PC-3 (cell line): ENCODE results near the gene ABCC9. TPM values are rescaled to one million over a fixed set of nuclear protein-coding genes. Genes with fewer than 3 reads are reported as not detected.

Source experiments
- ATAC-seq: fragments of 200-7000 bp; cut with Tn5 transposase; 2 replicates; pipeline ENCODE4 v1.9.1; 2020; ENCODE audit warnings: mild to moderate bottlenecking, moderate library complexity
- BruUV-seq: library from RNA; stranded (reverse); fragments of 400-500 nt; replicated peaks from 2 replicates; lab custom pipeline; 2021; lab: Mats Ljungman, UMichigan
- CTCF ChIA-PET: fragments of 300-600 bp; sonication (Branson Sonifier 250); formaldehyde crosslinking; loops from one replicate; lab custom pipeline; 2022; ENCODE audit warnings: antibody characterized with exemption; lab: Charles Lee
- POLR2A ChIA-PET: fragments of 300-600 bp; sonication (Branson Sonifier 250); formaldehyde crosslinking; loops from one replicate; lab custom pipeline; 2022; ENCODE audit warnings: antibody characterized with exemption; ENCODE audit not compliant: unreplicated experiment; lab: Charles Lee
- DNase-seq: peaks from one replicate; pipeline ENCODE4 v3.0.0-alpha.2; 2015
- H2AFZ ChIP-seq: fragments of 300-600 bp; sonication (generic); 2 replicates; pipeline ENCODE4 v1.6.0; 2016; ENCODE audit warnings: antibody characterized with exemption, low read length
- H3F3A ChIP-seq: fragments of 300-600 bp; sonication (generic); one replicate; pipeline ENCODE4 v1.6.0; 2017; ENCODE audit warnings: antibody characterized with exemption, low read length, control low read depth, mild to moderate bottlenecking; ENCODE audit not compliant: unreplicated experiment
- H3K27ac ChIP-seq: fragments of 300-600 bp; sonication (generic); 2 replicates; pipeline ENCODE4 v1.5.1; 2016; ENCODE audit warnings: mild to moderate bottlenecking, low read length
- H3K27me3 ChIP-seq: fragments of 300-600 bp; sonication (generic); 2 replicates; pipeline ENCODE4 v1.6.1; 2016; ENCODE audit warnings: low read length, mixed read lengths
- H3K36me3 ChIP-seq: fragments of 300-600 bp; sonication (generic); 2 replicates; pipeline ENCODE4 v1.6.1; 2016; ENCODE audit warnings: low read depth, mixed run types, low read length, mixed read lengths
- H3K4me1 ChIP-seq: fragments of 300-600 bp; sonication (generic); 2 replicates; pipeline ENCODE4 v1.5.1; 2016; ENCODE audit warnings: low read length; ENCODE audit not compliant: insufficient read depth
- H3K4me2 ChIP-seq: fragments of 300-600 bp; sonication (generic); 2 replicates; pipeline ENCODE4 v1.6.0; 2016; ENCODE audit warnings: low read length
- H3K4me3 ChIP-seq: fragments of 300-600 bp; sonication (generic); 2 replicates; pipeline ENCODE4 v1.5.1; 2016; ENCODE audit warnings: mild to moderate bottlenecking, low read length, mixed read lengths
- H3K79me2 ChIP-seq: fragments of 300-600 bp; sonication (generic); 2 replicates; pipeline ENCODE4 v1.6.1; 2017; ENCODE audit warnings: low read length, mixed read lengths
- H3K9ac ChIP-seq: fragments of 300-600 bp; sonication (generic); 2 replicates; pipeline ENCODE4 v1.6.0; 2016; ENCODE audit warnings: mild to moderate bottlenecking, low read length
- H3K9me2 ChIP-seq: fragments of 300-600 bp; sonication (generic); replicated peaks from 2 replicates; pipeline ENCODE4 v1.6.1; 2016; ENCODE audit warnings: mixed run types, low read length, mixed read lengths
- H3K9me3 ChIP-seq: fragments of 300-600 bp; sonication (generic); 2 replicates; pipeline ENCODE4 v1.6.1; 2016; ENCODE audit warnings: low read length, mixed read lengths
- H4K20me1 ChIP-seq: fragments of 300-600 bp; sonication (generic); 2 replicates; pipeline ENCODE4 v1.6.1; 2016; ENCODE audit warnings: low read length, mixed read lengths
- CTCF ChIP-seq: fragments of 300-600 bp; sonication (generic); conservative IDR thresholded peaks from 2 replicates; pipeline ENCODE4 v1.5.1; 2017; ENCODE audit warnings: antibody characterized with exemption, low read depth, mild to moderate bottlenecking, low read length
- EZH2 ChIP-seq: fragments of 300-600 bp; sonication (generic); IDR thresholded peaks from one replicate; pipeline ENCODE4 v1.6.1; 2017; ENCODE audit warnings: antibody characterized with exemption, mild to moderate bottlenecking, low read length; ENCODE audit not compliant: unreplicated experiment
- EZH2phosphoT487 ChIP-seq: fragments of 300-600 bp; sonication (generic); IDR thresholded peaks from 2 replicates; pipeline ENCODE4 v1.6.1; 2018; ENCODE audit warnings: mild to moderate bottlenecking, antibody characterized with exemption, low read length, borderline replicate concordance
- intact Hi-C: fragments of 100-400 bp; cut with micrococcal nuclease; formaldehyde crosslinking; loops from 2 replicates; pipeline ENCODE4 v1.9.0; 2023
- total RNA-seq: library from RNA; depleted of rRNA; stranded (reverse); fragments of >200 nt; gene quantifications from 2 replicates; pipeline ENCODE4 v1.2.3, GENCODE V29; 2014

ABCC9 gene
- total RNA-seq, 1 experiment from 2014 or later, result 0.33 TPM

DNA sequence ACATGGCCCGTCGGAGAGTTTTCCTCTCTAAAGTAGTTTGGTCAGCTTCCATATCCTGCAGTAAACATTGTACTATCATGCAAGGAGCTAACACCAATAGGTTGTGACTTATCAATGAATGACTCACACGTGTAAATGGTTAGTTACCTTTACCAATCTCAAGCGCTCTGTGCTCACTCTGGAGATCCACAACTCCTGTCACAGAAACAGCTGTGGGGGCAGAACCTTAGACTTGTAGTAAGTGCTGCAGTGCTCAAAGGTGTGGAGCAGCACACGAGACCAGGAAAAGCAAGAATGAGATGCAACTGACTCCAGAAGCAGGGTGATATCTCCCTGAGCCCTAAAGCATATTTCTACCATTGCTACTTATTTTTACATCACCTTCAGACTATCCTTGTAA lies 93.0 kb downstream of the ABCC9 start:
- DNase-seq, result no peak
- no peaks in the 10 kb centered on the region for H3K36me3 ChIP-seq
- H3K27me3 ChIP-seq, result no peaks in the 10 kb centered on the region
- no peak overlapping the region for H3K4me2 ChIP-seq
- H3K4me3 ChIP-seq, result no peak overlapping the region
- no peak overlapping the region for H3K27ac ChIP-seq
- no peak for ATAC-seq
- ChIA-PET CTCF (no interaction called here), POLR2A (no interaction called here)
- no peaks in the 10 kb centered on the region for H3K9me3 ChIP-seq
- no peaks in the 10 kb centered on the region for H4K20me1 ChIP-seq
- H3K79me2 ChIP-seq, result no peaks in the 10 kb centered on the region
- intact Hi-C loops, result no loop called here
- peaks cover 17% of the 10 kb centered on the region for H3K4me1 ChIP-seq
- TF ChIP-seq EZH2phosphoT487, result no peak
- TF ChIP-seq EZH2, result no peak
- no TSS peak for BruUV-seq
- H3K9me2 ChIP-seq, result no peaks in the 10 kb centered on the region
- no peak overlapping the region for H2AFZ ChIP-seq
- H3F3A ChIP-seq, result no peaks in the 10 kb centered on the region
- H3K9ac ChIP-seq, result no peak overlapping the region

- Histone ChIP-seq H3K4me1 (no peaks in the 10 kb centered on the region), H2AFZ (no peak overlapping the region), H4K20me1 (no peaks in the 10 kb centered on the region), H3K27ac (no peak overlapping the region), H3K9me2 (no peaks in the 10 kb centered on the region), H3K27me3 (no peaks in the 10 kb centered on the region), H3K79me2 (no peaks in the 10 kb centered on the region), H3F3A (no peaks in the 10 kb centered on the region), H3K36me3 (no peaks in the 10 kb centered on the region), H3K9me3 (no peaks in the 10 kb centered on the region), H3K4me3 (no peak overlapping the region), H3K4me2 (no peak overlapping the region), H3K9ac (no peak overlapping the region)
- no TSS peak for BruUV-seq
- intact Hi-C loops, result no loop called here
- DNase-seq, result no peak
- ChIA-PET POLR2A (no interaction called here), CTCF (no interaction called here)
- ATAC-seq, result no peak
- TF ChIP-seq EZH2phosphoT487 (no peak), CTCF (no peak), EZH2 (no peak)
These were observed 97.4 kb downstream of the ABCC9 start for GRCh38 chr12:21843795-21844194.

DNA sequence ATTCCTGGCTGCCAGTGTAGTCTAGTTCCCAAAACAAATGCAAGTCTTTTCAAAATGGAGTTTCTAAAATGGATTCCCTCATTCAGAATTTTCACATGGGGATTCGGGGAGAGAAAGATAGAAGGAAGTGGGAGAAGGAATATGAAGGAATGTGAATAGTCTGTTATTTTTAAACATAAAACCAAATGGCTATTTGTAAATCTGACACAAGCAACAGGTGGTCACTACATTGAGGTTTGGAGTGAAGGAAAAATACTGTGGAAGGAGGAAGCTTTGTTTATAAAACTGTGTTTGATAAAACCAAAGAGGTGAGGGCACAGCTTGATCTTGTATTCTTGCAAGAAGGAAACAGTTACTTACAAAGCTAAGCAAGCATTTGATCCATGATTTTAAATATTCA lies 101.5 kb downstream of the ABCC9 start:
- Histone ChIP-seq H3K36me3 (no peaks in the 10 kb centered on the region), H3K9me2 (no peaks in the 10 kb centered on the region), H3K4me1 (no peaks in the 10 kb centered on the region), H3K9ac (no peak overlapping the region), H3K79me2 (no peaks in the 10 kb centered on the region), H2AFZ (no peak overlapping the region), H3F3A (no peaks in the 10 kb centered on the region), H4K20me1 (no peaks in the 10 kb centered on the region), H3K27me3 (no peaks in the 10 kb centered on the region), H3K9me3 (no peaks in the 10 kb centered on the region), H3K27ac (no peak overlapping the region), H3K4me2 (no peak overlapping the region), H3K4me3 (no peak overlapping the region)
- ATAC-seq (no peak), DNase-seq (no peak)
- ChIA-PET CTCF (no interaction called here), POLR2A (no interaction called here)
- TF ChIP-seq CTCF (no peak), EZH2phosphoT487 (no peak), EZH2 (no peak)
- no TSS peak for BruUV-seq
- intact Hi-C loops, result no loop called here
